Measurements from ENCODE around the gene KRT10.

Gene KRT10

GRCh38 chr17:40850293-40850972, 28.0 kb upstream of the KRT10 start:
- POLR2A ChIA-PET = no interaction called here

DNA sequence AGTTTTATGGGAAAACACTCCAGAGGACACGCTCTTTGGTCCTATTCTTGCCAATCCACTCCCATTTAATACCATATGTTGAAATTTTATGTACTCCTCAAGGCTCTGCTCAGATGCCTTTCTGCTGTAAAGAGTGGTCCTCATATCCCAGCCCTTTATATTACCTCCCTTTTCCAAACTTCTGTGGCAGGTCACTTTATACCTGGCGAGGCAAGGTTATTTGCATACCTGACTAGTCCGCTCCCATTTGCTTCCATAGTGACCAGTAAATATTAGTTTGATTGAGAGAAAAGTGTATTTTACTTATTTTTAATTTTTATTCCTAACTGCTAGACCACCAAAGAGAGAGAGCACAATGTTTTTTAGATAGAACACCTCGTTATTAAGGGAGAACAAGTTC, 27.3 kb upstream of the KRT10 start:
- TF ChIP-seq, protein P1, sequence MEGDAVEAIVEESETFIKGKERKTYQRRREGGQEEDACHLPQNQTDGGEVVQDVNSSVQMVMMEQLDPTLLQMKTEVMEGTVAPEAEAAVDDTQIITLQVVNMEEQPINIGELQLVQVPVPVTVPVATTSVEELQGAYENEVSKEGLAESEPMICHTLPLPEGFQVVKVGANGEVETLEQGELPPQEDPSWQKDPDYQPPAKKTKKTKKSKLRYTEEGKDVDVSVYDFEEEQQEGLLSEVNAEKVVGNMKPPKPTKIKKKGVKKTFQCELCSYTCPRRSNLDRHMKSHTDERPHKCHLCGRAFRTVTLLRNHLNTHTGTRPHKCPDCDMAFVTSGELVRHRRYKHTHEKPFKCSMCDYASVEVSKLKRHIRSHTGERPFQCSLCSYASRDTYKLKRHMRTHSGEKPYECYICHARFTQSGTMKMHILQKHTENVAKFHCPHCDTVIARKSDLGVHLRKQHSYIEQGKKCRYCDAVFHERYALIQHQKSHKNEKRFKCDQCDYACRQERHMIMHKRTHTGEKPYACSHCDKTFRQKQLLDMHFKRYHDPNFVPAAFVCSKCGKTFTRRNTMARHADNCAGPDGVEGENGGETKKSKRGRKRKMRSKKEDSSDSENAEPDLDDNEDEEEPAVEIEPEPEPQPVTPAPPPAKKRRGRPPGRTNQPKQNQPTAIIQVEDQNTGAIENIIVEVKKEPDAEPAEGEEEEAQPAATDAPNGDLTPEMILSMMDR (IDR thresholded peaks at IDR 0.05; ENCODE audit: insufficient read depth, low read length, missing control alignments) = no peak
- H3K4me3 ChIP-seq (ENCODE audit: low read depth, low read length) = no peak overlapping the region
- DNase-seq (ENCODE audit: low read depth, low spot score) = no peak
- ChIA-PET CTCF (interaction anchor here (0.6 to 4.4 kb wide), 5 partner anchors 7 to 816 kb away, joined by 3 to 21 read pairs (median 8); no protein-coding TSS in a partner anchor), POLR2A (no interaction called here)

More at GRCh38 chr17:40850293-40850972, 28.0 kb upstream of the KRT10 start:
- no peak for DNase-seq (ENCODE audit: low read depth, low spot score)
- H3K4me3 ChIP-seq (ENCODE audit: low read depth, low read length) = no peak overlapping the region
- CTCF ChIA-PET = interaction anchor here (0.5 to 4.4 kb wide), 7 partner anchors 44 to 816 kb away, joined by 3 to 21 read pairs (median 9); no protein-coding TSS in a partner anchor
- TF ChIP-seq, protein P1 (IDR thresholded peaks at IDR 0.05; ENCODE audit: insufficient read depth, low read length, missing control alignments) = no peak

DNA sequence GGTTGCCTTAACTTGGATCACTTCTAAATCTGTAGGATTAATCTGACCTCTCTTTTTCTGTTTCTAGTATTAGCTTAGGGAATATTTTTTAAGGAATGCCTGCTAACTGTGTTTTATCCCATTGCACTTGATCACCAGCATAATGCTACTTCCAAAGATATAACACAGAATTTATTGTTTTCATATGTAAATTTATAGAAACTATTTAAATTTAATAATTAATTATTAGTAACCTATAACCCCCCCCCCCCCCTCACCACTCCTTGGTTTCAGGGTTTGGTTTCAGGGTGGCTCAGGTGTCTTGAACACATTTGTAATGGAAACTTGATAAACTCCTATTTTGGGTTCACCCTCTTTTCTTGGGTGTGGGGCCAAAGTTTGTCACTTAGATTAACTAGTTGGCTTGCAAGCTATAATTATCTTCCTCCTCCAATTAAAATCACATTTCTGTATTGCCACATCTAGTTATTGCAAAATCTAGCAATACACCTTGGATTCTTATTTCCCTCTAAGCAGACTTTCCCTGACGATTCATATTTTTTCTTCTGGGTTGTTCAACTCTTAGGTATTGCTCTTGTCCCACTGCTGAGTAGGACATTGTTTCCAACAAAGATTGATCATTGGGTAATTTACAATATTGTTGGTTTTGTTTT, 26.3 kb upstream of the KRT10 start:
- CTCF ChIA-PET = interaction anchor here (1.0 to 4.4 kb wide), 8 partner anchors 8 to 817 kb away, joined by 3 to 21 read pairs (median 7); no protein-coding TSS in a partner anchor
- TF ChIP-seq, protein P1 (IDR thresholded peaks at IDR 0.05; ENCODE audit: insufficient read depth, low read length, missing control alignments) = no peak
- POLR2A ChIA-PET = no interaction called here
- no peak for DNase-seq (ENCODE audit: low read depth, low spot score)
- H3K4me3 ChIP-seq (ENCODE audit: low read depth, low read length) = no peak overlapping the region

- CTCF ChIA-PET = interaction anchor here (1.0 to 4.4 kb wide), 8 partner anchors 14 to 821 kb away, joined by 3 to 21 read pairs (median 4); no protein-coding TSS in a partner anchor
- DNase-seq (ENCODE audit: low read depth, low spot score) = no peak
- no peak overlapping the region for H3K4me3 ChIP-seq (ENCODE audit: low read depth, low read length)
- POLR2A ChIA-PET = no interaction called here
- TF ChIP-seq, protein P1 (IDR thresholded peaks at IDR 0.05; ENCODE audit: insufficient read depth, low read length, missing control alignments) = no peak
These were observed 24.2 kb upstream of the KRT10 start for GRCh38 chr17:40846515-40847144.

DNA sequence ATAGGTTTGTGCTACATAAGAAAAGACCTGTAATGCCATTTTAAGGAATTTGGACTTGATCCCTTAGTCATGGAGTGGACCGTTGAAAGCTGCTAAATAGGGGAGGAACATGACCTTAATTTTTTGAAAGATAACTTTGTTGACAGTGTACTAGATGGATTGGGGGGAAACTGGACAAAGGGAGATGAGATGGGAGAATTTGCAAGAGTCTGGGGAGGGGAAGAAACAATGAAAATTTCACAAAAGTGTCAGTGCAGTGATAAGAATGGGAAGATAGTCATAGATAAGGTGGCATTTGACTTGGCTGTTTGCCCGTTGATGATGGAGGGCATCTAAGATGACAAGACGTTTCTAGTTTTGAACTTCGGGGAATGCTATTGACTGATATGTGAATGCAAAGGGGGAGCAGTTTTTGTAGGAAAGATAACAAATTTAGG, 22.3 kb upstream of the KRT10 start:
- POLR2A ChIA-PET = no interaction called here
- no peak for DNase-seq (ENCODE audit: low read depth, low spot score)
- no peak overlapping the region for H3K4me3 ChIP-seq (ENCODE audit: low read depth, low read length)
- TF ChIP-seq, protein P1 (IDR thresholded peaks at IDR 0.05; ENCODE audit: insufficient read depth, low read length, missing control alignments) = no peak
- CTCF ChIA-PET = interaction anchor here (1.0 to 3.7 kb wide), 5 partner anchors 12 to 821 kb away, joined by 3 to 14 read pairs (median 5); no protein-coding TSS in a partner anchor

DNA sequence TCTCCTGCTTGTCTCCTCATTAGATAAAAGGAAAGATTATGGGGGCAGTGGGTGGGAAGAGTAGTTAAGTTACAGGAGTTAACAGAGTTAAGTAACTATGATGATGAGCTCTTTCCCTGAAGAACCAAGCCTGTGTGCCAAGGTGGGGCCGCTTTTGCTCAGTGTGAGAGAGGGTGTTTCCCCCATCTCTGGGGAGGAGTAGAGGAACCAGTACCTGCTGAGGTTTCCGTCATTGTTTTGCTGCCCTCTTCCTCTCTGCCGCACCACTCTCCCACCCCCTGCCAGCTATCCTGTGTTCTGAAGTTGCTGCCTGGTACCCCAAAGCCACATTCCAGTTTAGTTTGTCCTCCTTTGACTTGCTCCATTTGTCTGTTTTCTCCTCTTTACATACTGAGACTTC, 20.8 kb upstream of the KRT10 start:
- H3K4me3 ChIP-seq (ENCODE audit: low read depth, low read length) = no peak overlapping the region
- ChIA-PET CTCF (interaction anchor here (0.6 to 3.7 kb wide), 5 partner anchors 11 to 706 kb away, joined by 3 to 14 read pairs (median 4); no protein-coding TSS in a partner anchor), POLR2A (no interaction called here)
- no peak for DNase-seq (ENCODE audit: low read depth, low spot score)
- TF ChIP-seq, protein P1 (IDR thresholded peaks at IDR 0.05; ENCODE audit: insufficient read depth, low read length, missing control alignments) = no peak
